ENCODE measurements around the gene SRCIN1.

GRCh38 chr17:38653230-38653629 lies 47.5 kb upstream of the SRCIN1 start:
- TF ChIP-seq, protein P1, sequence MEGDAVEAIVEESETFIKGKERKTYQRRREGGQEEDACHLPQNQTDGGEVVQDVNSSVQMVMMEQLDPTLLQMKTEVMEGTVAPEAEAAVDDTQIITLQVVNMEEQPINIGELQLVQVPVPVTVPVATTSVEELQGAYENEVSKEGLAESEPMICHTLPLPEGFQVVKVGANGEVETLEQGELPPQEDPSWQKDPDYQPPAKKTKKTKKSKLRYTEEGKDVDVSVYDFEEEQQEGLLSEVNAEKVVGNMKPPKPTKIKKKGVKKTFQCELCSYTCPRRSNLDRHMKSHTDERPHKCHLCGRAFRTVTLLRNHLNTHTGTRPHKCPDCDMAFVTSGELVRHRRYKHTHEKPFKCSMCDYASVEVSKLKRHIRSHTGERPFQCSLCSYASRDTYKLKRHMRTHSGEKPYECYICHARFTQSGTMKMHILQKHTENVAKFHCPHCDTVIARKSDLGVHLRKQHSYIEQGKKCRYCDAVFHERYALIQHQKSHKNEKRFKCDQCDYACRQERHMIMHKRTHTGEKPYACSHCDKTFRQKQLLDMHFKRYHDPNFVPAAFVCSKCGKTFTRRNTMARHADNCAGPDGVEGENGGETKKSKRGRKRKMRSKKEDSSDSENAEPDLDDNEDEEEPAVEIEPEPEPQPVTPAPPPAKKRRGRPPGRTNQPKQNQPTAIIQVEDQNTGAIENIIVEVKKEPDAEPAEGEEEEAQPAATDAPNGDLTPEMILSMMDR (IDR thresholded peaks at IDR 0.05), result no peak
- TF ChIP-seq POLR2A (IDR thresholded peaks at IDR 0.05), result no peak
